ENCODE results near the gene P4HA3.

P4HA3 gene

GRCh38 chr11:74262725-74263124 is 48.7 kb downstream of the P4HA3 start:
- no peak for DNase-seq (ENCODE audit: low read depth in 2 of 2)

DNA sequence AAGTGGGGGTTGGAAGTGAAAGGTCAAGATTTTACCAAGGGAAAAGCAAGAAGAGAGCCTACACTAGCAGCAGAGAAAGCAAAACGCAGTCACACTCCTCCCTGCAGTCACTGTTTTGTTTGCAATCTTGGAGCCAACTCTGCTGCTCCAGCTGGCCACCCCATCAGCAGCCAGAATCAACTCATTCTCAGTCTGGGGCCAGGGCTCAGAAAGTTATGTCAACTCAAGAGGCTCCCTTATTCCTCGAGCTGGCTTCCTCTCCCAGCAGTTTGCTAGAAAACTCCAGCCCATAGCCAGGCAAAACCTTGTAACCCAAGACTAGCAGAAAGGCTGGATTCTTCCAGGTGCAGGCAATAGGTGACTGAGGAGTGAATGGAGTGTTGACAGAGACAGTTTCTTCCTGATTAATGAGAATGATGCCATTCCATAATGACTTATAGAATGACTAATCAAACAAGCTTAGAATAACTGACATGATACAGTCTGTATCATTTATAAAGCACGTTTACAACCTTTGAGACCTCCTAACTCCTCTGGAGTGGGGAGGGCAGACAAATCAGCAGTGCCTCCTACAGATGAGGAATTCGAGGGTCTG is 53.4 kb downstream of the P4HA3 start:
- DNase-seq (ENCODE audit: low read depth in 2 of 2) = no peak

DNA sequence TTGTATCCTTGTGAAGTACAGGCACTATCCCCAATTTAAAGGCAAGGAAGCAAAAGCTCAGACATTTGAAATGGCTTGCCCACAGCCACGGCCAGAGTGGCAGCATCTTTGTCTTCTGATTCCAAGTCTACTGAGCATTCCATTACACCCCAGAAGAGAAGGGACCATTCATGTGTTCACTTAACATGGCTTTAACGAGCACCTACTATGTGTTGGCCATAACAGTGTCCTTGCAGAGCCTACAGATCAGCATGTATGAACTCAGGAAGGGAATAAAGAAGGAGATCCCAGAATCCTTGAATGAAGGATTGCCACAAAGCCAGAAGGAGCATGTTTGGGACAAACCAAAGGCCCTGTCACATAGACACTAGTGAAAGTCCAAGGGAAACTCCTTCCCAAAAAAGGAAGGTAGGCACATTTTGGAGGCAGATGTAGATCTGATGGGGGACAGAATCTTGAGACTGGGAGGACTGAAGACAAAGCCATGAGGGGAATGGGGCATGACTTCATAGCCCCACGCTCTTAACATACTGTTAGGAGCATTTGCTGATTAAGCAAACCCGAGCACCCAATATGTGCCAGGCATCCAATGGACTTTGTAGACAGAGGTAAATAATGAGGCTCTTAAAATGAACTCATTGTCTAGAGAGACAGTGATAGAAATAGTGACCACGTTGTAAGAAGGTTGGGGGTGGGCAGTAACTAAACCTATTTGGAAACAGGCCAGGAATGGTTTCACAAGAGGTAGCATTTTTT is 54.9 kb downstream of the P4HA3 start:
- DNase-seq (ENCODE audit: low read depth in 2 of 2) = no peak

DNA sequence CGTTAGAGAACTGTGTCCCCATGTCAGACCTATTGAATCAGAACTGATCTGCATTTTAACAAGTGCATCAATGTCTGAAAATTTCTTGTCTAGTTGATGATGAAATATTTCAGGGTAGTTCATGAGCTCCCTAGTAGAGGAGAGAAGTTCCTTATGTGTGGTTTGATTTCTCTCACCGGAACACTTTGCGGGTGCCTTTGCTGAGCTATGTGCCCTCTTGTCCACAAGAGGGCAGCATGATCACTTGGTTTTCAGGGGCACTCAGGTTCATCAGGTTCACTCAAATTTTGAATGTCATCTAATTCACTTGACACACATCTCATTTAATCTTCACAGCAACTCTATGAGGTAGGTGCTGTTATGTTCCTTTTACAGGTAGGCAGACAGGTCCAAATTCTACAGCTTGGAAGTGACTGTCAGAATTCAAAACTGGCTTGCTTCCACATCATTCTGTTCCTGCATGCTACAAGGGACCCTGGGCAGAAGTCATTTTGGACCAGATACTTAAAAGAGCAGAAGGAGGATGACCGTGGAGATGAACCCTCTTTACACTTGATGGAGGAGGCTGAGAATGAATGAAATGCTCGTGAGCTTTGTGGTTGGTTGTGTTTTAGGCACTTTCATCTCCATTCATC is 55.6 kb downstream of the P4HA3 start:
- DNase-seq (ENCODE audit: low read depth in 2 of 2) = peak; percentile 2 to 12

DNA sequence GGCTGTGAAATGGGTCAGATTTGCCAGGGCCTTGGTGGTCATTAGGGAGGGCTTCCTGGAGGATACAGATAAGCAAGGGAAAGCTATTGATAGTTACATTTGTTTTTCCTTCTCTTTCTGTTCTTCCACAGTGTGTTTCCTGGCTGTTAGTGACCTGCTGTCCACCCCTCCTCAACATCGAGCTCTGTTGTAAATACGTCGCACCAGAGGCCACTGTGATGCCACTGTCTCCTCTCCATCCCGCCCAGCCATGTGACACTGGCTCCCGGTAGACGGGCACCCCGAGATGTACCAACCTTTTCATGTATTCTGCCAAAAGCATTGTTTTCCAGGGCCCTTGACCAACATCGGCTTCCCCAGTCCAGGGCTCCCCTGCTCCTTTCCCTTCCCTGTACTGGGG is 58.1 kb downstream of the P4HA3 start:
- DNase-seq (ENCODE audit: low read depth in 2 of 2) = no peak

DNA sequence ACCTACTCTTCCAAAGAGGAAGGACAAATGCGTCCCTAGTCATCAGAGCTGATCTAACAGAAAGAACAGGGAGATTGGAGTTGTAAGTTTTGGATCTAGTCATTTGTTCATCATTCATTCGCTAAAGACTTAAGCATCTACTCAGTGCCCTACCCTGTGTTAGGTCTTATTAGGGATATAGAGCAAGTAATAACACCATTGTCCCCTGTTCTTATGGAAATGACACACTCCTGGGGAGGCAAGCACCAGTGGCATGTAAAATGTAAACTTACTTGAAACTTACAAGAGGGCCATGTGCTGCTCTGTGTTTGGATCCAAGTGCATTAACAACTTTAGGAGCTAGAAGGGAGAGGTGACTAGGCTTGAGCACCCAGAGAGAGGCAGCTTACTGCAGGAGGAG is 61.9 kb downstream of the P4HA3 start:
- no peak for DNase-seq (ENCODE audit: low read depth in 2 of 2)

DNA sequence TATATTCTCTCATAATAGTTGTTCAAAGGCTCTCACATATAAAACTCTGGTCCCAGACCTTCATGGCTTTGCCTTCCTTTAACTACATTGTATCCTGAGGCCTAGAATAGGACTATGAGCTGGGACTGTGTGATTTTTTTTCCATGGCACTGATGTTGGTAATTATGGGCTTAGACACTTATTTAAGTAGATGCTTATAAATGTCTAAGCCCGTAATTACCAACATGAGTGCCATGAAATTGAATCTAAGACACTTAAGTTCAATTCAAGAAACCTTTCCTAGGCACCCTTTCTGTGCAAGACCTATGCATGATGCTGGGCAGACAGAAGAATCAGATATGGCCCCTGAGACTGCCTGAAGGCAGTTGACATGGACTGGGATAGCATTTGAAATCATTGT is 63.0 kb downstream of the P4HA3 start:
- DNase-seq (ENCODE audit: low read depth in 2 of 2) = no peak

- DNase-seq (ENCODE audit: low read depth in 2 of 2) = no peak
These were observed 73.2 kb downstream of the P4HA3 start for GRCh38 chr11:74238243-74238642.

GRCh38 chr11:74237541-74237940 is 73.9 kb downstream of the P4HA3 start:
- no peak for DNase-seq (ENCODE audit: low read depth in 2 of 2)

DNA sequence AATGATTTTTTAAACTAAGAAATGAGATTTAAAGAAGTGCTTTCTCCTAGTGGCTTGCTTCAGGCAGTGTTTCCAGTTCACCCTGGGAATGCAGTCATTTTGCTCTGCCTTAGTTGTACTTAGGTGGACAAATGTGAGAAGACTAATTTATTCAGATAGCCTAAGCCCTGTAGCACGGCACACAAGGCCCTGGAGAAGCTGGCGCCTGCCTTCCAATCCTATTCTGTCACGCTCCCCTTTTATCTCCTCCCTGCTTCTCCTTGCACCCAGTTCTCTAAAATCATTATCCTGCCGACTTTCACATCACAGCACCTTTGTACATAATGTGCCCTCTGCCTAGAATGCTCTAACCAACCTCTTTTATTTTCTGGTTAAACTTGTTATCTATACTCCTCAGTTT is 76.3 kb downstream of the P4HA3 start:
- no peak for DNase-seq (ENCODE audit: low read depth in 2 of 2)

- no peak for DNase-seq (ENCODE audit: low read depth in 2 of 2)
These were observed 77.8 kb downstream of the P4HA3 start for GRCh38 chr11:74233683-74234082.

DNA sequence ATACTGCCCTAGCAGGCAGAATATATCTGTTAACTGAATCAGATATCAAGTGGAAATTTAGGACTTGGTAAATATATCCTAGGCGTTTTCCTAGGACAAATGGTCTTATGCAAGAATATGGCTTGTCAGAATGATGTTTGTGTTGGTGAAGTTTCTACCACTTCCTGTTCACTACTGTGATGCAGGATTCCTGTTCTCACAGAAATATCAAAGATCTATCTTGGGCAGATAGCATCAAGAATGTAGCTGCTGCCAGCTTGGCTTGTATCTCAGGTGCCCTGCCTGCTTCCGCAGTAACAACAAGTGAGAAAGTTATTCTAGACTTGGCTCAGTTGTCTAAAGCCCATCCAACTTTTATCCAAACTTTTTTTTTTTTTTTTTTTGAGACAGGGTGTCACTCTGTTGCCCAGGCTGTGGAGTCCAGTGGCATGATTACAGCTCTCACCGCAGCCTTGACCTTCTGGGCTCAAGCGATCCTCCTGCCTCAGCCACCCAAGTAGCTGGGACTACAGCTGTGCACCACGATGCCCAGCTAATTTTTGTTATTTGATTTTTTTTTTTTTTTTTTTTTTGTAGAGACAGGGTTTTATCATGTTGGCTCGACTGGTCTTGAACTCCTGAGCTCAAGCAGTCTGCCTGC is 79.0 kb downstream of the P4HA3 start:
- no peak for DNase-seq (ENCODE audit: low read depth in 2 of 2)

DNA sequence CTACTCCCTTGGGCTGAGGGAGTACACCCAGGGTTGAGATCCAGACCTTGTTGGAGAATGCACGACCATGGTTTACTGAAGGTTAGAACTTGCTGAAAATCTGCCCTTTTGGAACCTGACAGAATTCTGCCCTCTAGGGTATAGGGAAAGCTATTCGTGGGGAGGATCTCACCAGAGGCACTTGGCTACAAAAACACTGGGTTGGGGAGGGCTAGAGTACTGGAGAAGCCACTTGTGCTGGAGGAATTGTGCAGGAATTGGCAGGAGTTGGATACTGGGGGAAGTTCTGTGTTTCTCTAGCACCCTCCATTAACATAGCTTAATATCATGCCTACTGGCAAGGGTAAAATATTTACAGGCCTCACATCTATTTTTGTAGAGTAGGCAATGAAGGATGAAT is 84.5 kb downstream of the P4HA3 start:
- no peak for DNase-seq (ENCODE audit: low read depth in 2 of 2)

GRCh38 chr11:74225565-74225964 is 85.9 kb downstream of the P4HA3 start:
- no peak for DNase-seq (ENCODE audit: low read depth in 2 of 2)

GRCh38 chr11:74221816-74222215 is 89.6 kb downstream of the P4HA3 start:
- no peak for DNase-seq (ENCODE audit: low read depth in 2 of 2)

GRCh38 chr11:74220376-74220775 is 91.1 kb downstream of the P4HA3 start:
- DNase-seq (ENCODE audit: low read depth in 2 of 2) = no peak
